ENCODE measurements around the gene RERE.

RERE gene

GRCh38 chr1:8416881-8417280, 400.6 kb downstream of the RERE start:
- TF ChIP-seq TAF1 (IDR thresholded peaks at IDR 0.05; ENCODE audit: low read depth) (no peak), MAX (IDR thresholded peaks at IDR 0.05) (no peak), YY1 (IDR thresholded peaks at IDR 0.05; ENCODE audit: low read depth) (no peak), USF1 (IDR thresholded peaks at IDR 0.05) (no peak), CREB1 (IDR thresholded peaks at IDR 0.05; ENCODE audit: low read depth) (no peak), REST (IDR thresholded peaks at IDR 0.05; ENCODE audit: low read depth) (no peak), TEAD4 (IDR thresholded peaks at IDR 0.05) (no peak), NFIC (IDR thresholded peaks at IDR 0.05) (no peak), CEBPB (IDR thresholded peaks at IDR 0.05) (no peak)

GRCh38 chr1:8415526-8416278, 401.7 kb downstream of the RERE start:
- no peak for TF ChIP-seq TAF1 (IDR thresholded peaks at IDR 0.05; ENCODE audit: low read depth)
- TF ChIP-seq YY1 (IDR thresholded peaks at IDR 0.05; ENCODE audit: low read depth), result no peak
- no peak for TF ChIP-seq ZBTB7A (IDR thresholded peaks at IDR 0.05; ENCODE audit: low read depth)
- no peak for TF ChIP-seq REST (IDR thresholded peaks at IDR 0.05; ENCODE audit: low read depth)
- no peak for TF ChIP-seq FOXM1 (IDR thresholded peaks at IDR 0.05; ENCODE audit: borderline replicate concordance, low read depth)
- no peak for TF ChIP-seq TCF12 (IDR thresholded peaks at IDR 0.05; ENCODE audit: low read depth)
- no peak for TF ChIP-seq TEAD4 (IDR thresholded peaks at IDR 0.05)
- TF ChIP-seq EGR1 (IDR thresholded peaks at IDR 0.05), result no peak
- no peak for TF ChIP-seq MAX (IDR thresholded peaks at IDR 0.05)
- TF ChIP-seq RAD21 (IDR thresholded peaks at IDR 0.05; ENCODE audit: low read depth), result no peak
- no peak for TF ChIP-seq CEBPB (IDR thresholded peaks at IDR 0.05)
- no peak for TF ChIP-seq USF1 (IDR thresholded peaks at IDR 0.05)
- no peak for TF ChIP-seq NFIC (IDR thresholded peaks at IDR 0.05)
- no peak for TF ChIP-seq EP300 (IDR thresholded peaks at IDR 0.05; ENCODE audit: borderline replicate concordance)
- TF ChIP-seq CREB1 (IDR thresholded peaks at IDR 0.05; ENCODE audit: low read depth), result no peak

- TF ChIP-seq USF1 (IDR thresholded peaks at IDR 0.05) (no peak), RAD21 (IDR thresholded peaks at IDR 0.05; ENCODE audit: low read depth) (no peak), YY1 (IDR thresholded peaks at IDR 0.05; ENCODE audit: low read depth) (no peak), EGR1 (IDR thresholded peaks at IDR 0.05) (no peak), MAX (IDR thresholded peaks at IDR 0.05) (no peak), REST (IDR thresholded peaks at IDR 0.05; ENCODE audit: low read depth) (no peak), TEAD4 (IDR thresholded peaks at IDR 0.05) (no peak), NFIC (IDR thresholded peaks at IDR 0.05) (no peak), CEBPB (IDR thresholded peaks at IDR 0.05) (no peak), CREB1 (IDR thresholded peaks at IDR 0.05; ENCODE audit: low read depth) (no peak), TAF1 (IDR thresholded peaks at IDR 0.05; ENCODE audit: low read depth) (no peak), FOXM1 (IDR thresholded peaks at IDR 0.05; ENCODE audit: borderline replicate concordance, low read depth) (no peak), TCF12 (IDR thresholded peaks at IDR 0.05; ENCODE audit: low read depth) (no peak)
These were observed 405.1 kb downstream of the RERE start for GRCh38 chr1:8412183-8412831.

All from Ishikawa (cell line).